AG10803 (cell line): ENCODE measurements around the gene WWOX.

Source experiments
- DNase-seq: peaks from one replicate; pipeline ENCODE4 v3.0.0; 2010; ENCODE audit warnings: low read depth
- H3K4me3 ChIP-seq: 2 replicates; pipeline ENCODE4 v1.5.1; 2011; ENCODE audit warnings: mild to moderate bottlenecking, low read length, control low read depth
- CTCF ChIP-seq: conservative IDR thresholded peaks from 2 replicates; pipeline ENCODE4 v1.5.1; 2011; ENCODE audit warnings: mild to moderate bottlenecking, low read length, control low read depth, inconsistent platforms

WWOX gene

GRCh38 chr16:78117391-78117790, 17.9 kb downstream of the WWOX start:
- no peak for DNase-seq
- TF ChIP-seq CTCF = no peak
- H3K4me3 ChIP-seq = no peak overlapping the region

GRCh38 chr16:78118469-78119025, 19.1 kb downstream of the WWOX start:
- H3K4me3 ChIP-seq = no peak overlapping the region
- DNase-seq = no peak

GRCh38 chr16:78122774-78123315, 23.4 kb downstream of the WWOX start:
- peak; percentile 54 for DNase-seq
- peak; percentile 48 for TF ChIP-seq CTCF
- no peak overlapping the region for H3K4me3 ChIP-seq

More at GRCh38 chr16:78118469-78119025, 19.1 kb downstream of the WWOX start:
- TF ChIP-seq CTCF = no peak

- H3K4me3 ChIP-seq = no peak overlapping the region
- TF ChIP-seq CTCF = no peak
- no peak for DNase-seq
These were observed 25.8 kb downstream of the WWOX start for GRCh38 chr16:78125112-78125844.

GRCh38 chr16:78126662-78127061, 27.2 kb downstream of the WWOX start:
- no peak for DNase-seq
- no peak for TF ChIP-seq CTCF
- no peak overlapping the region for H3K4me3 ChIP-seq

- H3K4me3 ChIP-seq = peak overlapping the region; percentile 18
- no peak for TF ChIP-seq CTCF
- DNase-seq = peak; percentile 48
These were observed 27.7 kb downstream of the WWOX start for GRCh38 chr16:78127130-78127529.

GRCh38 chr16:78128913-78129312, 29.5 kb downstream of the WWOX start:
- no peak for DNase-seq
- no peak overlapping the region for H3K4me3 ChIP-seq
- no peak for TF ChIP-seq CTCF
